Measurements from ENCODE around the gene DRC7.
A peak's percentile ranks its signal among the peaks of the same experiment; 100 is the strongest.

DRC7 gene

GRCh38 chr16:57648581-57649442 lies 45.8 kb upstream of the DRC7 start:
- TF ChIP-seq CTCF (IDR thresholded peaks at IDR 0.05): peak; percentile 98
- no peak for TF ChIP-seq ZFX (IDR thresholded peaks at IDR 0.05; ENCODE audit: borderline replicate concordance)
- no peak overlapping the region for H3K27ac ChIP-seq

GRCh38 chr16:57649443-57649751 lies 45.2 kb upstream of the DRC7 start:
- no peak overlapping the region for H3K27ac ChIP-seq
- TF ChIP-seq CTCF (IDR thresholded peaks at IDR 0.05): no peak
- no peak for TF ChIP-seq ZFX (IDR thresholded peaks at IDR 0.05; ENCODE audit: borderline replicate concordance)

DNA sequence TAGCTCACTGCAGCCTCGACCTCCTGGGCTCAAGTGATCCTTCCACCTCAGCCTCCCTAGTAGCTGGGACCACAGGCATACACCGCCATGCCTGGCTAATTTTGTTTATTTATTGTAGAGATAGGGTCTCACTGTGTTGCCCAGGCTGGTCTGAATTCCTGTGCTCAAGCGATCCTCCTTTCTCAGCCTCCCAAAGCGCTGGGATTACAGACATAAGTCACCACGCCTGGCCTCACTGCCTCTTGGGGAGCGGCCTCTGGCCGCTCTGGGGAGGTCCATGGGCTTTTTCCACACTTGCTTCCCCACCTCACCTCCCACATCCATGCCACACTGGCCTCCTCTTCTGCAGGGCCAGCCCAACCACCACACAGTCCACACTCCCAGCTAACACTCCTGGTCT lies 44.8 kb upstream of the DRC7 start:
- no peak overlapping the region for H3K27ac ChIP-seq
- TF ChIP-seq CTCF (IDR thresholded peaks at IDR 0.05) (no peak), ZFX (IDR thresholded peaks at IDR 0.05; ENCODE audit: borderline replicate concordance) (no peak)

GRCh38 chr16:57651344-57652333 lies 43.0 kb upstream of the DRC7 start:
- TF ChIP-seq CTCF (IDR thresholded peaks at IDR 0.05) (no peak), ZFX (IDR thresholded peaks at IDR 0.05; ENCODE audit: borderline replicate concordance) (no peak)
- no peak overlapping the region for H3K27ac ChIP-seq

DNA sequence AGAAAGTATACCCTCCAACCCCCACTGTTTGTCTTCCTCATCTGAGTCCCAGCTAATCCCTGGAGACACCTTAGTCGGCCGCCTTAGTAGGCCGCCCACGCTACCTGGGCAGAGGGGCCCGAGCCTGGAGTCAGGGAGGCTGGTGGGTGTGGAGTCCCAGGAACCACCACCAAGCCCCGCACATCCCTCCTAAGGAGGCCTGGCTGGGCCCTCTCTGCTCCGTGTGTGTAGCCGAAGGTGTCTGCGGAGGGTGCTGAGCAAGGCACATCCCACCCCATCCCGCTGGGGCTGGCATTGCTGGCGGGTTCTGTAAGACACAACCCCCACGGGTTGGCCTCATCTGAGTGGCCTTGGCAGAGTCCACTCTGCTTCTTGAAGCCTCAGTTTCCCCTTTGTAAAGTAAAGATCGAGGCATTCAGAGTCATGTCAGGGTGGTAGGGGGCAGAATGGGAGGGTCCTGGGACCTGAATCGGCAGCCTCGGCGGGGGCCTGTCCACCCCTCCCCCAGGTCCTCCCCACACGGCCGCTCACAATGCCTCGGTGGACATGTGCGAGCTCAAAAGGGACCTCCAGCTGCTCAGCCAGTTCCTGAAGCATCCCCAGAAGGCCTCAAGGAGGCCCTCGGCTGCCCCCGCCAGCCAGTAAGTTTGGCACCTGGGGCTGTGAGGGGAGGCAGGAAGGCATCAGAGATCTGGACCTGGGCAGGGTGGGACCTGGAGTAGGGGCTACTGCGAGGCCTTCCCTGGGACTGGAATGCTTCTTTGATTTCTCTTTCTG lies 41.7 kb upstream of the DRC7 start:
- H3K27ac ChIP-seq: no peak overlapping the region
- no peak for TF ChIP-seq ZFX (IDR thresholded peaks at IDR 0.05; ENCODE audit: borderline replicate concordance)
- TF ChIP-seq CTCF (IDR thresholded peaks at IDR 0.05): no peak

GRCh38 chr16:57653936-57654335 lies 40.7 kb upstream of the DRC7 start:
- H3K27ac ChIP-seq: no peak overlapping the region
- no peak for TF ChIP-seq ZFX (IDR thresholded peaks at IDR 0.05; ENCODE audit: borderline replicate concordance)
- TF ChIP-seq CTCF (IDR thresholded peaks at IDR 0.05): no peak

All from 22Rv1 (cell line).